HepG2 (cell line): ENCODE results near the gene TLCD1. TPM values are rescaled to one million over a fixed set of nuclear protein-coding genes. Genes with fewer than 3 reads are reported as not detected.

Source experiments
- AKAP8 ChIP-seq: sonication (generic); formaldehyde crosslinking; IDR thresholded peaks from 2 replicates; pipeline ENCODE4 v1.5.1; 2020; ENCODE audit warnings: mild to moderate bottlenecking, missing genetic modification reagents
- ATF7-NPFF ChIP-seq: sonication (generic); formaldehyde crosslinking; IDR thresholded peaks from 2 replicates; pipeline ENCODE4 v1.8.1; 2023; ENCODE audit warnings: mild to moderate bottlenecking, low read depth, missing genetic modification reagents, moderate library complexity
- CBX2 ChIP-seq, 2 experiments: fragments of 200-600 bp in 1 of 2; sonication (generic); formaldehyde crosslinking in 1 of 2; IDR thresholded peaks; 2 replicates each; pipeline versions ENCODE4 v1.7.0 to v1.8.1; 2018 to 2022; ENCODE audit warnings: low read depth in 2 of 2, low read length in 1 of 2, mild to moderate bottlenecking in 1 of 2, missing genetic modification reagents in 1 of 2
- DDIT3 ChIP-seq: sonication (generic); formaldehyde crosslinking; IDR thresholded peaks from 2 replicates; pipeline ENCODE4 v1.4.0; 2020; ENCODE audit warnings: mild to moderate bottlenecking, missing genetic modification reagents
- GRHL1 ChIP-seq: sonication (generic); formaldehyde crosslinking; conservative IDR thresholded peaks from 2 replicates; pipeline ENCODE4 v1.8.0; 2022; ENCODE audit warnings: missing genetic modification reagents
- HMGXB4 ChIP-seq, 2 experiments: sonication (generic) in 1 of 2; formaldehyde crosslinking in 1 of 2; IDR thresholded peaks; 2 replicates each; pipeline versions ENCODE4 v1.4.0 to v1.6.1; 2018 to 2020; ENCODE audit warnings: missing genetic modification reagents in 2 of 2, borderline replicate concordance in 1 of 2, low read depth in 1 of 2, mild to moderate bottlenecking in 1 of 2, missing biosample characterization in 1 of 2
- ISX ChIP-seq: sonication (generic); formaldehyde crosslinking; conservative IDR thresholded peaks from 2 replicates; pipeline ENCODE4 v1.5.0; 2020; ENCODE audit warnings: missing genetic modification reagents
- MAFF ChIP-seq: IDR thresholded peaks from 2 replicates; pipeline ENCODE4 v1.6.1; 2011; ENCODE audit warnings: low read depth, low read length, improper control_type of control experiment
- MTF2 ChIP-seq: sonication (generic); formaldehyde crosslinking; IDR thresholded peaks from 2 replicates; pipeline ENCODE4 v1.5.0; 2020; ENCODE audit warnings: missing genetic modification reagents, borderline replicate concordance
- NPAS2 ChIP-seq: sonication (generic); formaldehyde crosslinking; IDR thresholded peaks from 2 replicates; pipeline ENCODE4 v1.8.0; 2022; ENCODE audit warnings: mild to moderate bottlenecking, missing genetic modification reagents, borderline replicate concordance
- NR3C1 ChIP-seq: sonication (generic); formaldehyde crosslinking; IDR thresholded peaks from 2 replicates; pipeline ENCODE4 v1.4.0; 2020; ENCODE audit warnings: missing genetic modification reagents
- SKIL ChIP-seq: sonication (generic); formaldehyde crosslinking; IDR thresholded peaks from 2 replicates; pipeline ENCODE4 v1.8.0; 2022; ENCODE audit warnings: missing genetic modification reagents, mild to moderate bottlenecking, moderate library complexity, borderline replicate concordance
- STAT6 ChIP-seq: sonication (generic); formaldehyde crosslinking; IDR thresholded peaks from 2 replicates; pipeline ENCODE4 v1.4.0; 2020; ENCODE audit warnings: missing genetic modification reagents, mild to moderate bottlenecking, borderline replicate concordance
- ZNF10 ChIP-seq: sonication (generic); formaldehyde crosslinking; IDR thresholded peaks from 2 replicates; pipeline ENCODE4 v1.4.0; 2020; ENCODE audit warnings: mild to moderate bottlenecking, low read depth, missing genetic modification reagents, borderline replicate concordance
- ZNF704 ChIP-seq: sonication (generic); formaldehyde crosslinking; IDR thresholded peaks from 2 replicates; pipeline ENCODE4 v1.8.1; 2023; ENCODE audit warnings: mild to moderate bottlenecking, inconsistent platforms, moderate library complexity, missing genetic modification reagents, borderline replicate concordance
- polyA plus RNA-seq, 8 experiments: library from polyadenylated mRNA; depleted of rRNA in 3 of 8; stranded (reverse) in 7 of 8; unstranded in 1 of 8; fragments of >200 nt; fragmentation: Illumina TruSeq in 4 of 8; extraction: Trizol in 4 of 8; gene quantifications; 2 replicates each; pipeline versions ENCODE4 v1.2.1 to v1.2.3, GENCODE V29; 2011 to 2016; ENCODE audit warnings: low read depth in 4 of 8, missing spikeins in 1 of 8, mixed read lengths in 1 of 8; ENCODE audit not compliant: insufficient read depth in 1 of 8
- total RNA-seq, 5 experiments: library from RNA; depleted of rRNA; stranded (reverse); fragments of >200 nt; fragmentation: Illumina TruSeq; extraction: Trizol; gene quantifications; 2 replicates each; pipeline ENCODE4 v1.2.3, GENCODE V29; 2016; ENCODE audit warnings: low read depth in 1 of 5

TLCD1 gene
- total and polyA plus RNA-seq, 2 of the 13 experiments (the other 11 are each of a cell fraction or from before 2014, with no cell fraction given) = 14.9 to 19.6 TPM

GRCh38 chr17:28744104-28744971 is 18.3 kb upstream of the TLCD1 start (continued):
- TF ChIP-seq GRHL1 (CRISPR knock-in tag) (no peak), STAT6 (CRISPR knock-in tag) (no peak), NR3C1 (CRISPR knock-in tag) (no peak), MTF2 (no peak), ISX (no peak), ATF7-NPFF (peak; percentile 7; the same call in 1 of the 2 replicates), HMGXB4 (CRISPR knock-in tag; IDR thresholded peaks at IDR 0.05; ENCODE audit: borderline replicate concordance in 1 of 2, low read depth in 1 of 2) (peak in 1 of 2 experiments; percentile 32; a peak in 2 of 4 replicates), MAFF (no peak), ZNF10 (CRISPR knock-in tag) (no peak), ZNF704 (CRISPR knock-in tag) (no peak), NPAS2 (no peak), SKIL (CRISPR knock-in tag) (no peak), DDIT3 (CRISPR knock-in tag) (no peak), CBX2 (IDR thresholded peaks at IDR 0.05; ENCODE audit: low read depth, low read length) (no peak), CBX2 (CRISPR knock-in tag; IDR thresholded peaks at IDR 0.05; ENCODE audit: low read depth) (no peak), AKAP8 (CRISPR knock-in tag) (peak; percentile 66; the same call in 1 of the 2 replicates)
